ENCODE data around the gene ITGBL1.

ITGBL1 gene

DNA sequence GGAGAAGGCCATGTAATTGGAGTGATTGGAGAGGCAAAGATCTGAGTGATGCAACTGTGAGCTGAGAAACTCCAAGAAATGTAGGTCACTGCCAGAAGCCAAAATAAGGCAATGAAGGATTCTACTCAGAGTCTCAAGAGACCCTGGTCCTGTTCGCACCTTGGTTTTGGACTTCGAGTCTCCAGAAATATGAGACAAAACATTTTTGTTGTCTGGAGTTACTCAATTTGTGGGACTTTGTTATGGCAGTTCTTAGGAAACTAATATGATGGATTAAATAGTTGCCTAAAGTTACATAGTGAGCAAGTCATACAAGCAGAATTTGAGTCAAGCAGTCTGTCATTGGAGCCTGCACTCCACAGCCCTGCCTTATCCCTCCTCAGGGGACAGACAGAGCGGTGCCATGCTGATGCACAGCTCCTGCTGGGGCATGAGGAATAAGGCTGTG is 104.2 kb downstream of the ITGBL1 start:
- no peak for DNase-seq (ENCODE audit: low read depth in 2 of 2, low spot score in 1 of 2)

DNA sequence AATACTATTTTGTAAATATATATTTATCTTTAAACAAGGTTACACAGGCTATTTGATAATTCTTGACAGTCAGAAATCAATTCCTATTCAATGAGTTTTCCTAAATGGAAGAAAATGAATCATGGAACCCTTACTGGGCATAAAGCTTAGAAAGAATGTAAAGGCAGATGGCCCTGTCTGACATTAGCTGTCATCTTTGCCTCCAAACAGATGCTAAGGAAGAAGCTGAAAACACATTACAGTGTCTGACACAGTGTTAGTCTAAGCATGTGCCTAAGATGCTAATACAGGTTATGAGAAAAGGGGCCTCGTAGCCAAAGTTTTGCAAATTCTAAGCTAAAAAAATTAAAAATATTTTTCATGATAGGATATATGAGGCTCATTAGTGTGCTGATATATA is 112.8 kb downstream of the ITGBL1 start:
- DNase-seq (ENCODE audit: low read depth in 2 of 2, low spot score in 1 of 2) = no peak

DNA sequence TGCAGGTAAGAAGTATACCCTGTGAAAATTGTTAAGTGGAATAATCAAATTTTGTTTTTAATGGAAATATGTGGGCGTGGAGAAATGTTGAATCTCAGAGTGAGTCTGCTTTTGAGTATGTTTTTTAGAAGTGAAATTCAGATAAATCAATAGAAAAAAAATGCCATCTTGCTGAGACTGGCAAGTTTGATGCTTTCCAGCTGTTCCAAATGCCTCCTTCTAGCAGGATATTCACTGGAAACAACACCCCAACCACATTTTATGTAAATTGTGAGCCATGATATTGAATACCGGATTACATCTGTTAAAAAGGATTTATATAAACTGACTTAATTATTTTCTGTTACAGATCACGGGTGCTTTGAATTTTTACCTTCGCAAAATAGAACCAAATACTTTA is 115.4 kb downstream of the ITGBL1 start:
- no peak for DNase-seq (ENCODE audit: low read depth in 2 of 2, low spot score in 1 of 2)

DNA sequence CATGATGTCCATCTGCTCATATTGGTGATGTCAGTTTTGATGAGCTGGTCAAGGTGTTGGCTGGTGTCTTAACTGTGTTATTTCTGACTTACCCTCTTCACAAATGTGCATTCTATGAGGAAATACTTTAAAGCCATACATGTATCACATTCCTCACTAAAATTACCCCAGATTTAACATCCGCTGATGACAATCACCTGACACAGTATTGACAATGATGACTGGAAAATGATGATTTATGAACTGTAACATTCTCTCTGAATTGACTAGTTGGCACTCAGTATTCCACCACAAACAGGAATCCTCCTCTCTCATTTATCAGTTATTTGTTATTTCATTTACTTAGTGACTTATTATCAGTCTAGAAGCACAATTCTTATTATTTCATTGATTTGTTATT is 117.3 kb downstream of the ITGBL1 start:
- no peak for DNase-seq (ENCODE audit: low read depth in 2 of 2, low spot score in 1 of 2)

DNA sequence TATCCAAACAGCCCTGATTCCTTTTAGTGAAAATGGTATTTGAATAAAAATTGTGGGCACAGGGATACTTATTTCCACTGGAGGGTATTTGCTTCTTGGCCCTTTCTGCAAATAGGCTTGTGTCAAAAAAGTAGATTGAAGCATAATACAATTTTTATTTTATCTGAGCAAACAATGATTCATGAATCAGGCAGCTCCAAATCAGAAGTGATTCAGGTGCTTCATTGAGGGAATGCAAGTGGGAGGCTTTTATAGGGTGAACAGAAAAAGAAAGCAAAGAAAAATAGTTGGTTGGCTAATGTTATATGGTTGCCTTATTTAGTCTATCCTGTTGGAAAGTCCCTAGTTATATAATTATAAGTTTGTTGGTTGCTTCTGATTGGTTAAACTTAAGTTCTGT is 117.9 kb downstream of the ITGBL1 start:
- no peak for DNase-seq (ENCODE audit: low read depth in 2 of 2, low spot score in 1 of 2)

DNA sequence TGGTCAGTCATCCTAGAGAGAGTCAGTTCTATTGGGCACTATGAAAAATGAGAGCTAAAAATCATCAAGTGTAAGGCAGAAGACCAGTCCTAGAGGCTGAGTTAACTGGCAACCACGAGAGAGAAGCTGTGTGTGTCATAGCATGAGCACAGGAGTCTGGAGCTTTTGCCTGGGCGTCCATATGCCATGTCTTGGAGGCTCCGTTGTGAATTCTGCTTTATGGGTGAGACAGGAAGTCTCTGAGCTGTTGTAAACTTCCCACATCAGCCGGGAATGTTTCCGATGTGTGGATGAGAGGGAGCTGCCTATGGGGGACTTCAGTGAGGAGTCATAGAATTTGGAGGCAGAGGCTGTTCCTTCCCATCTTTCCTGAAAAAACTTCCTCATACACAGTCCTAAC is 120.0 kb downstream of the ITGBL1 start:
- no peak for DNase-seq (ENCODE audit: low read depth in 2 of 2, low spot score in 1 of 2)

DNA sequence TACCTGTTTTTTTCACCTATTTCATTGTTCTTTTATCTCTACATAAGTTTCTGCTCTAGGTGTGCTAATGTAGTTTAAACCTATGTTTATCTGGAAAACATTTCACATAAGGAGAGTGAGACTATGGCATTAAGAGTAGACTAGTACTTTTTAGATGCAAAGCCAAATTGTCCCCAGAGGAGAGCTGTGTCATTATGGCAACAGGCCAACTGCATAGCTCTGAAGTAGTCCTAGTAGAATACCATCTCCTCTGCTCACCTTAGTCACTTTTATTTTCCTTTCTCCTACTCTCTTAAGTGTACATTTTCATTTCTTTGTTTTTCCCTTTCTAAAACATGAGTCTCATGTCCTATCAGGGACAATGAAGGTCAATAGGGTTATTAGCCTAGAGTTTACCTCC is 123.1 kb downstream of the ITGBL1 start:
- DNase-seq (ENCODE audit: low read depth in 2 of 2, low spot score in 1 of 2) = no peak

DNA sequence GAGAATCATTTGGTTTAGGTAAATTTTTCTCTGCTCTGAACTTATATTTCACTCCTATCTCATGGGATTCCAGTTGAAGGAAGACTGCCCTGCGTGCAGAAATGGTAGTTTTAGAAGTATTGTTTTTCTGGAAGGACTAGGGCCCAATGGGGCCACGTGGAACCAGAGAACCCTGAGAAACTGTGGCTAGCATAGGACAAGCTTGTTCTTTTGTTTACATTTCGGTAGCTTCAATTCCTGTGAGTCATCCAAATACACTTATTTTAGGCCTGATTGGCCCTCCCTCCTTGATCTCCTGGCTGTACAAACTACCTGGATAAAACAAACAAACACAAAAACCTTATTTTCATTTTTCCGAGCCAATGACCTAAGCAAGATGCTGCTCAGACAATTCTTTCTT is 124.0 kb downstream of the ITGBL1 start:
- DNase-seq (ENCODE audit: low read depth in 2 of 2, low spot score in 1 of 2) = no peak

DNA sequence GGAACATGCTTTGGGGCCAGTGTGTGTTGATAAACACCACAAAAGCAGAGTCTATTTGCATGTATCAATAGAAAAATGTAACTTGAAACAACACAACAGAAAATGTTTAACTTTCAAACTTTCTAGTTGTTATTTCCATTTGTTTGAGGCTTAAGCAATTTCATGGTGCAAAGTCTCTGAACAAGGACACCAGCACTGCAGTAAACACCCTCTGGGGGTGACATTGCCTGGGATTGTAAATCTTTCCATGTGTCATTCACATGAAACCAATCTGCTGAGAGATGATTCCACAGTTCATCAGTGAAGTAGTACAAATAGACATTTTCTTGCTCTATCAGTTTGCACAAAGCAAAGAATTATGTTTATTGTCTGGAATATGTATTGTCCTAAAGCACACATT is 124.5 kb downstream of the ITGBL1 start:
- no peak for DNase-seq (ENCODE audit: low read depth in 2 of 2, low spot score in 1 of 2)

DNA sequence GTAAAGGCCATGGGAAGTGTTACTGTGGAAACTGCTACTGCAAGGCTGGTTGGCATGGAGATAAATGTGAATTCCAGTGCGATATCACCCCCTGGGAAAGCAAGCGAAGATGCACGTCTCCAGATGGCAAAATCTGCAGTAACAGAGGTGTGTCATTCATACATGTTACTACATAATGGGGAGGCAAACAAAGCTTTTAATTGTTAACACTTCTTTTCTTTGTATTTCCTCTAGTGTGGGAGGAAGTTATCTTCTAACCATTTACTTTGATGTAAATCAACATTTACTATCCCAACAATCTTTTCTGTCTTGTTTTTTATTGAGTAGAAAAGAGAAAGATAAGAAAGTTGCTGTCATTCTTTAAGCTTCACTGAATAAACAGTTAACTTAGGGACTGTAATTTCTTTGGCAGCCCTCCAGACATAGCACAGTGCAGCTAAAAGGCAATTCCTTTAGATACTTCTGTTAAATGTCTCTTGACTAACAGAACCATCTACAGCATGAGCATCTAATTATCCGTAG is 126.9 kb downstream of the ITGBL1 start:
- DNase-seq (ENCODE audit: low read depth in 2 of 2, low spot score in 1 of 2) = no peak

DNA sequence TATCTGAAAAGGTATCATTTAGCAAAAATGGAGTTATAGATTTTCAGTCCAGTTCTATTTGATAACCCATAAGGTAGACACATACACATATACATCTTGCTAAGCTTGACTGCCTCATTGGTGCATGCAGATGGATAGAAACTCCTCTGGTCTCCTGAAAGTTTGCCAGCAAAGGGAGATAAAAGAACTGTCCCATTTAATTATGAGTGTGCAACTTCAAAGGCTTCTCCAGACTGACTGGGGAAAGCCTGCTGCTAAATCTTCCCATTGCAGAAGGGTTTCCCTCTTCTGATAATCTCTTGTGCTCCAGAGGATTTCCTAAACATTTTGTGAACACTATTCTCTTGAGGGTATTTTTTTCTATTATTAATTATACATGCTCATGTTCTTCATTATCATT is 131.9 kb downstream of the ITGBL1 start:
- DNase-seq (ENCODE audit: low read depth in 2 of 2, low spot score in 1 of 2) = no peak

DNA sequence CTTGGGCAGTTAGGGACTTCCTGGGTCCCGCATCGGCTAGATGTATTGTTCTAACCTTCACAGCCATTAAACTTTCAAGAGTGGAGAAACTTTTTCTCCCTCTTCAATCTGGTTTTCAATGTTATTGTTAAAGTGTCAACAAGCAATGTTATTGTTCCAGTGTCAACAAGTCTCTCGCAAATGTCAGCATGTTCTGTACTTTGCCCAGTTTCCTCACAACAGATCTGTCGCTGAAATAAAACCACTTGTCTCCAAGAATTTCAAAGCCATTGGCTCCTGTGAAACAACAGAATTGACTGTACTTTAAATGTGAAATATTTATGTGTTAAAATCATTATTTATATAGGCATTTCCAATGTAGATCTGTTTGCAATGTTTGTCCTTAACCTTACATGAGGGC is 138.0 kb downstream of the ITGBL1 start:
- no peak for DNase-seq (ENCODE audit: low read depth in 2 of 2, low spot score in 1 of 2)

DNA sequence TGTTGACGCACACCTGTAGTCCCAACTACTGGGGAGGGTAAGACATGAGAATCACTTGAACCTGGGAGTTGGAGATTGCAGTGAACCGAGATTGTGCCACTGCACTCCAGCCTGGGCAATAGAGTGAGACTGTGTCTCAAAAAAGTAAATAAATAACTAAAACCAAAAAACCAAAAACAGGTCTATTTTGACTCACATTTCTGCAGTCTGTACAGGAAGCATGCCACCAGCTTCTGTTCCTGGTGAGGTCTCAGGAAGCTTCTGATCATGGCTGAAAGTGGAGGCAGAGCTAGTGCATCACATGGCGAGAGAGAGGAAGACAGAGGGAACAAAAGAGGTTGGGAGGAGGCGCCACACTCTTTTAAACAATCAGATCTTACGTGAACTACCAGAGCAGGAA is 142.5 kb downstream of the ITGBL1 start:
- DNase-seq (ENCODE audit: low read depth in 2 of 2, low spot score in 1 of 2) = no peak

DNA sequence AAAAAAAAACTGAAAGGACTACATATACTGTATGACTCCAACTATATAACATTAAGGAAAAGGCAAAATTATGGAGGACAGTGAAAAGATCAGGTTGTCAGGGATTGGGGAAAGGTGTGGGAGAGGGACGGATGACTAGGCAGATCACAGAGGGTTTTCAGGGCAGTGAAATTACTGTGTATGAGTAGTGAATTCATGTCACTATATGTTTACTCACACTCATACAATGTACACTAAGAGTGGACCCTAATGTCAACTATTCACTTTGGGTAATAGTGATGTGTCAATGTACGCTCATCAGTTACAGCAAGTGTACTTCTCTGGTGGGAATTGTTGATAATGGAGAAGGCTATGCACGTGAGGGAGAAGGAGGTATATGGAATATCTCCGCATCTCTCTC is 144.3 kb downstream of the ITGBL1 start:
- no peak for DNase-seq (ENCODE audit: low read depth in 2 of 2, low spot score in 1 of 2)

DNA sequence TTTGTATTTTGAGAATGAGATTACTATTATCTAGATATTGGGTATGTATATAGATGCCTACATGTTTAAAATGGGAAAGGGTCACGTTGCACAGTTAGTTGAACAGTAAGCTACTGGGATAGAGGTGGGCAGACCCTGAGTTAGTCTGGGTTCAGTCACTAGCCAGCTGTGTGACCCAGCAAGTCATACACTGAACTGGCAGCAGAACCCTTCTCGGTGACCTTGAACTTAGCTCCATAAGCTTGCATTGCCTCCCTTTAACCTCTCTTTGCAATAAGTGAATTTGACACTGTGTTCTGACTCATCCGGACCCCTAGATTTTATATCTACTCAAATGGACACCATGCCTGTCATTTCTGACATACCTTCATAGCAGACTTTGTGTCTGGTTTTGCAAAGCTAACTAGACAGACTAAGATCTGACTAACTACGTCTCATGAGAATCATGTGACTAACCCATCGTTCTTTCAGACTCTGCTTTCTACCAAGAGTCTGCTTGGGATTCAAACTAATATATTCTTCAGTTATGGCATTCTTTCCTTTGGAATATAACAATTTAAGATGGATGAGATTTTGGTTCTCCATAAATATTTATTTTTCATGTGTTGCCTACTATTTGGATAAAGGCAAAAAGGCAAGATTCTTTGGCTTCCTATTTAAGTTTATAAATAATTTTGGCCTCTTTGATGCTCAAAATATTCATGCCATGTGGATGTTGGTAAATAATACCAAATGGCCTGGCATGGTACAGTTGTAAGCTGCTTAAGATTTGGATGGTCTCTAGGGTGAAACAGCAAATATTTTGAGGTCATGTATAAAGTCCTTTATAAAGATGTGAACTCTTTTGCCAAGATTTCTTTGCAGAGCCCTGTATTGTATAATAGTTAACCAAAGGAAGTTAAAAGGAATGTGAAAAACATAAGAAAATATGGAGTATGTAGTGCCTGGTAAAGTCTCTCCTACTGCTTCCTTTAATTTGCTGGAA is 159.3 kb downstream of the ITGBL1 start:
- DNase-seq (ENCODE audit: low read depth in 2 of 2, low spot score in 1 of 2) = no peak

DNA sequence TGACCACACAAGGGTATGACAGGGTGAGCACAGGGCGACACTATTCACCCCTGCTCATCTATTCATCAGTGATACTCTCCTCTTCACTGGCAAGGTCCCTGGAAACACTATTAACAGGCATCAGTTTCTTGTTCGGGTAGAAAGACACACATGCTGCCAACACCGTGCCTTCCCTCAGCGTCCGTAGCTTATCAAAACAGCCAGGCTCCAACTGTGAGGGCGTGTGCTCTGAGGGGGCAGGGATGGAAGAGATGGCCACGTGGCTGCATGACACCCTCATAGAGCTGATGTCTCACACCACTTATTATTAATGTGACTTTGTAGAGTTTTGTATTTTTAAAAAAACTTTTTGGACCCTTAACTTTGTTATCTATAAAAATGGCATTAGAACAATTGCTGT is 160.3 kb downstream of the ITGBL1 start:
- no peak for DNase-seq (ENCODE audit: low read depth in 2 of 2, low spot score in 1 of 2)

DNA sequence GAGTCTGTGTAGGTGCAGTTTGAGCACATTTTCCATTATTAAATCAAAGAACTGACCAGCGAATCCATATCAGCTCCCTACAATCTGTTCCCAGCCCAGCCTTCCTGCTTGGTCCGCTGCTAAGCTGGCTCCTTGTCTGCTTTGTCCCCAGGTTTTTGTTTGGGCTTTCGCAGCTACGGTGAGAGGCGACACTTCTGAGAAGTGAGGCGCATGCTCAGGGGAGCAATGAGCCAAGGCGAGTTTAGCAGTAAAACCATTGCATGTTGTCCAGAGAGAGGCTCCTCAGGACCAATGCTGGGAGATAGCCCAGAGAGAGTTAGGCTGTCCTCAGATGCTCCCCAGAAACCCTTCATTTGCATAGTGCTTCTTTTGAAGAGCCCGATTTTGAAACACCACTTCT is 162.0 kb downstream of the ITGBL1 start:
- DNase-seq (ENCODE audit: low read depth in 2 of 2, low spot score in 1 of 2) = no peak

DNA sequence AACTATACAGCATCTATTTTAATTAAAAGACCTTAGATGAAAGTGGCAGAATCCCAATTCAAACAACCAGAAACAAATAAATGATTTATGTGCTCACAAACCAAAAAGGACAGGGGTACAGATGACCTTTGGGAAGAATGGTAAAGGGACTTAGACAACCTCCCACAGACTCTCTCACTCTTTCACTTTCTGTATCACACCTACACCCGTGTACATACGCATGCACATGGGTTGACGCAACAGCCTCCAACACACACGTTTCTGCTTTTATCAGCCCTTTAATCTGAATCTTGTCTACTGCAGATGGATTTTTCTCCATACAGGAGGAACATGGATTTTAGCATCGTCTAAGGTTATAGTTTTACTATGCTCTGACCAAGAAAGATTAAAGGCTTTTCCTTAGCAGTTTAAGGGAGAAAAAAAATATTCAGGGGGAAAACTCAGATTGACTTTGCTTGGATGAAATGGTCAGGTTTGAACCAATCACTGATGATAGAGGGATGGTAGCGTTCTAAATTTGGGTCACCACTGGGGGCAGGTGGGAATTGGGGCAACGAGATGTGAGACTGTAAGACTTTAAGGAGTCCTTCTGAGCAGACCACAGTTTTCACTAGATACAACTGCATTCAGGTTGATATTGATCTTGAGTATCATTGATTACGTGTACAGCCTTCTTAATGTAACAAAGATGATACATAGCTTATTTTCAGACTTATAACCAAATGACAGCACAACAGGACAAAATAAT is 166.1 kb downstream of the ITGBL1 start:
- no peak for DNase-seq (ENCODE audit: low read depth in 2 of 2, low spot score in 1 of 2)

DNA sequence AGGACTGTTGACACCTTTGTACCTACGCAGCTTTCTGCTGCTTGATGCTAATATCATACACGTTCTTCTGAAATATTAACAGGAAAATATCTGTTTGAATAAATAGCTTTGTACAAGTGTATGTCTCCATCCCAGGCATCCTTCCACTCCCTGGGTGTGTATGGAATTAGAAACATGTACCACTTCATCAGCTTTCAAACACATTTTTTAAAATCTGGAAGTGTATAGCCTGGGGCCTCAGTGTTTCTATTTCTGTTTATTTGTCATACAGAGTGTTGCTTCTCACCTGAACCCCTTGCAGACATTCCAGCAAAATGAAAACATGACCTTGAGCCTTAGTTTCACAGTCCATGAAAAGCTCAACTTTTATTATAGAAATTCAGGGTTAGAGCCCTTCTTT is 168.6 kb downstream of the ITGBL1 start:
- no peak for DNase-seq (ENCODE audit: low read depth in 2 of 2, low spot score in 1 of 2)

DNA sequence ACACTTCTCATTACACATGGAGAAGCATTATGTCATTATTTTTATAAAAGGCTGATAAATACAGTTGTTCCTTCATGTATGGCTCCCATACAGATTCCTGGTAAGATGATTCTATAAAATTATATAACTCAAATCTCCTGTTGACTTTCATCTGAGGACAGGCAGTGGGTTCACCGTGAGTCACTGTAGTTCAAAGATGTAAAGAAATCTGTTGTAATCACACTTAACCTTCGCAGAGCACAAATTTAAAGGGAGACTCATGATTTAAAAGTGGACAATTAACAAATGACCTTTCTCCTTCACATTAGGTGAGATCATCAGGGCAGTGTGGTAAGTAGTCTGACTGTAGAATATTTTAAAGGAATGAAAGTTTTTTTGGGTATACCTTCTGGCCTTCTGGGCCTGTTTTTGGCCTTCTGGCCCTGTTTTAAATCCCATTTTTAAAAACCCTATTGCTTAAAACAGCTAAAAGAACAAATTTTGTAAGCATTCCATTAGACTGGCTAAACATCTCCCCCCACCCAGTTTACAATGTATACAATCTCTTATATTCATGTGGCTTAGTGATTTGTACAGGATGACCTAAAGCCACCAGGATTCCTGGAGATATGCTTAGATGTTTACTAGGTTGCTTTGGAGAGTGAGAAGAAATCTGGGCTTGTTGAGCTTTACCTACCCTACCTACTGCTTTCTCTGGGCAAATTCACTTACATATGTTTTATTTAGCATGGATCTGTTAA is 171.2 kb downstream of the ITGBL1 start:
- no peak for DNase-seq (ENCODE audit: low read depth in 2 of 2, low spot score in 1 of 2)

DNA sequence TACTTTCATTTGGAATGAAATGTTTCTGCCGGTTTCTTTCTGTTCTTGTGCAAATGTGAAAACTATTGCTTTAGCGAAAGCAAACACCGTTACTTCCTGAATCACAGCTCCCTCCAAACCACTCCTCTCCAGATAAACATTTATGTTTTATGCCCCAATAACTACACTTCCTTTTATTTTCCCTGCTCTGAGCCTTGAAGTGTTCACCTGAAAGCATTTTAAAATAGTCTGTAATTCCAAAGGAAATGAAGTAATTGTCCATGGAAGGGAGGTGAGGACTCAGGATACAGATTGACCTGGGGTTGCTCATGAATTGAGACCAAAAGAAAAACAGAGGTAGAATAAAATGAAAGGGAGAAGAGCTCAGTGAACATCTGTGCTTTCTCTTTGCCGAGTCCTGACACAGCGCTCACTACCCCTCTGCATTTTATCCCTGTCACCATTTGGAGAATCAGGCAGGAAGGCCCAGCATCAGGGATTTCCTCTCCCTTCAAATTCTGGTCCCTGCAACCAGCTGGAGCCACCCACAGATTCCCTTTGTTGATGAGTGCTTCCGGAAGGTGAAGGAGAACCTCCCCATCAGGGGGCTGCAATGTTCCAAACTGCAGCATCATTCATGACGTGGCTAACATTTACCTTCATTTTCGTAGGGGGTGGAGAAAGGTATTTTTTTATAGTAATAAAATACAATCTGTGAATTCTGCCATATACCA is 171.9 kb downstream of the ITGBL1 start:
- no peak for DNase-seq (ENCODE audit: low read depth in 2 of 2, low spot score in 1 of 2)
